Breast epithelium (tissue), 3 donors: ENCODE measurements around the gene ADARB1.

Experiments used
- POLR2A ChIP-seq: fragments of 450-650 bp; IDR thresholded peaks from one replicate; pipeline ENCODE4 v1.6.1; 2016; ENCODE audit warnings: antibody characterized with exemption, mild to moderate bottlenecking, moderate library complexity
- TF ChIP-seq, protein P1 (sequence below), 3 donors: fragments of 450-650 bp; IDR thresholded peaks; one replicate each; pipeline ENCODE4 v1.5.1; 2016 to 2017; ENCODE audit warnings: antibody characterized with exemption in 3 of 3, mild to moderate bottlenecking in 3 of 3, moderate library complexity in 3 of 3

DNA sequence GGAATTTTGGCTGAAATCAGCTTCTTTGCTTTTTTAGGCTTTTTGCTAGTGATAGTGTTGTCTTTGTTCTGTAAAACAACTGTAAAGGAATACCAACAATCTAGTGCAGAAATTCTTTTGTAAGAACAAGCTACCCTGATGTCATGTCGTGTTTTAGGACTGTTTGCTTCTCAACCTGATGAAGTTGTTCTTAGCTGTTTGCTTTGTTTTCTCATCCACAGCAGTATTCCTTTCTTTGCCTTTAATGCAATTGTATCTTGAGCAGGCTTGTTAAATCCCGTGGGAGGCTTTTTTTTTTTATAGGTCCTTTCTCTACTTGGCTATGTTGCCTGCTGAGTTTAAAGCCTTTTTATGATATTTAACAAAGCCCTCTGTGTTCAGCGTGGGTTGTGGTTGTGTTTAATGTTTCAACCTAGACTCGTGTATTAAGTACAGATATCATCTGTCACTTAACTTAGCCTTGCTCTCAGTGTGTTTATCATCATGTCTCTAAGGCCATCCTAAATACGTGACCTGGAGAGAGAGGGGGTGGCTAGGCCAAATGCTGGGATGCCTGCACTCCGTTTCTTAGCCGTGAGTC is 31.6 kb downstream of the ADARB1 start:
- TF ChIP-seq POLR2A: no peak
- TF ChIP-seq, protein P1, sequence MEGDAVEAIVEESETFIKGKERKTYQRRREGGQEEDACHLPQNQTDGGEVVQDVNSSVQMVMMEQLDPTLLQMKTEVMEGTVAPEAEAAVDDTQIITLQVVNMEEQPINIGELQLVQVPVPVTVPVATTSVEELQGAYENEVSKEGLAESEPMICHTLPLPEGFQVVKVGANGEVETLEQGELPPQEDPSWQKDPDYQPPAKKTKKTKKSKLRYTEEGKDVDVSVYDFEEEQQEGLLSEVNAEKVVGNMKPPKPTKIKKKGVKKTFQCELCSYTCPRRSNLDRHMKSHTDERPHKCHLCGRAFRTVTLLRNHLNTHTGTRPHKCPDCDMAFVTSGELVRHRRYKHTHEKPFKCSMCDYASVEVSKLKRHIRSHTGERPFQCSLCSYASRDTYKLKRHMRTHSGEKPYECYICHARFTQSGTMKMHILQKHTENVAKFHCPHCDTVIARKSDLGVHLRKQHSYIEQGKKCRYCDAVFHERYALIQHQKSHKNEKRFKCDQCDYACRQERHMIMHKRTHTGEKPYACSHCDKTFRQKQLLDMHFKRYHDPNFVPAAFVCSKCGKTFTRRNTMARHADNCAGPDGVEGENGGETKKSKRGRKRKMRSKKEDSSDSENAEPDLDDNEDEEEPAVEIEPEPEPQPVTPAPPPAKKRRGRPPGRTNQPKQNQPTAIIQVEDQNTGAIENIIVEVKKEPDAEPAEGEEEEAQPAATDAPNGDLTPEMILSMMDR (IDR thresholded peaks at IDR 0.05): no peak
